Karpas-422 (cell line): ENCODE data around the gene YDJC. TPM values are rescaled to one million over a fixed set of nuclear protein-coding genes. Genes with fewer than 3 reads are reported as not detected.

Experiments used
- DNase-seq: peaks from one replicate; pipeline ENCODE4 v3.0.0-alpha.2; 2015
- H2AFZ ChIP-seq: fragments of 200-600 bp; sonication (generic); 2 replicates; pipeline ENCODE4 v1.6.1; 2014; ENCODE audit warnings: antibody characterized with exemption, low read length, mixed read lengths
- H3K27ac ChIP-seq: fragments of 200-600 bp; sonication (generic); 2 replicates; pipeline ENCODE4 v1.5.1; 2014; ENCODE audit warnings: mild to moderate bottlenecking, low read length, moderate library complexity
- H3K27me3 ChIP-seq: fragments of 200-600 bp; sonication (generic); 2 replicates; pipeline ENCODE4 v1.6.1; 2014; ENCODE audit warnings: low read length, mixed read lengths
- H3K36me3 ChIP-seq: fragments of 200-600 bp; sonication (generic); 2 replicates; pipeline ENCODE4 v1.6.1; 2014; ENCODE audit warnings: low read length, mixed read lengths; ENCODE audit not compliant: insufficient read depth
- H3K4me1 ChIP-seq: fragments of 200-600 bp; sonication (generic); 2 replicates; pipeline ENCODE4 v1.6.1; 2014; ENCODE audit warnings: mild to moderate bottlenecking, low read length, mixed read lengths
- H3K4me2 ChIP-seq: fragments of 200-600 bp; sonication (generic); 2 replicates; pipeline ENCODE4 v1.6.1; 2014; ENCODE audit warnings: low read length, low read depth, mild to moderate bottlenecking; ENCODE audit not compliant: poor library complexity, severe bottlenecking
- H3K4me3 ChIP-seq: fragments of 200-600 bp; sonication (generic); 2 replicates; pipeline ENCODE4 v1.5.1; 2014; ENCODE audit warnings: mild to moderate bottlenecking, antibody characterized with exemption, low read length, mixed read lengths
- H3K79me2 ChIP-seq: fragments of 200-600 bp; sonication (generic); 2 replicates; pipeline ENCODE4 v1.6.1; 2014; ENCODE audit warnings: mild to moderate bottlenecking, low read length, mixed read lengths
- H3K9ac ChIP-seq: fragments of 200-600 bp; sonication (generic); 2 replicates; pipeline ENCODE4 v1.6.0; 2014; ENCODE audit warnings: low read length
- H3K9me2 ChIP-seq: fragments of 200-600 bp; sonication (generic), shearing (Covaris generic); replicated peaks from 2 replicates; pipeline ENCODE4 v1.6.0; 2014; ENCODE audit warnings: mild to moderate bottlenecking, low read length, moderate library complexity; ENCODE audit not compliant: insufficient read depth
- H3K9me3 ChIP-seq: fragments of 300-700, 200-600 bp; sonication (generic); 2 replicates; pipeline ENCODE4 v1.6.1; 2014; ENCODE audit warnings: low read length, mixed read lengths
- H4K20me1 ChIP-seq: fragments of 200-600 bp; sonication (generic); 2 replicates; pipeline ENCODE4 v1.6.1; 2014; ENCODE audit warnings: mild to moderate bottlenecking, antibody characterized with exemption, low read length, low read depth; ENCODE audit not compliant: insufficient read depth
- total RNA-seq: library from RNA; depleted of rRNA; stranded (reverse); fragments of >200 nt; shearing (Covaris generic); gene quantifications from 2 replicates; pipeline ENCODE4 v1.2.3, GENCODE V29; 2014; ENCODE audit warnings: low replicate concordance

YDJC gene
- total RNA-seq, 1 experiment from 2014 or later, result 59.1 TPM

DNA sequence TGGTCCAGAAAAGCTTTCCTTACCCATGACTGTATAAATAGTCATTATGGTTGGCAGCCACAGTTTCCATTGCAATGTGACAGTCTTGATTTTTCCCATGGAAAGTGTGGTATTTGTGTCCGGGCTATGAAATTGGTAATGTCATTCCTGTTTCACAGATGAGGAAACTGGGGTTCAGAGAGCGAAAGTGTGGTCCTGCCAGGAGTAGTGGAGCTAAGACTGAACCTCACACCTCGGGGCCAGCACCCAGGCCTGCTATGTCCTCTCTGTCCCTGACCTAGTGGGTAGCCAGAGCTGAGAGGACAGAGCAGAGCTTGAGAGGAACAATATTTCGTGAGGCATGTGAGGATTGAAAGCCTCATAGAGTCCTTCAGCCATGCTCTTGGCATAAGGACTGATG is 1.2 kb upstream of the YDJC start:
- H3K4me1 ChIP-seq, result peaks cover 35% of the 10 kb centered on the region
- H3K9me2 ChIP-seq, result no peaks in the 10 kb centered on the region
- DNase-seq, result no peak
- H3K9ac ChIP-seq, result no peak overlapping the region
- no peaks in the 10 kb centered on the region for H3K9me3 ChIP-seq
- peaks cover 16% of the 10 kb centered on the region for H3K36me3 ChIP-seq
- H3K4me2 ChIP-seq, result no peak overlapping the region
- H4K20me1 ChIP-seq, result no peaks in the 10 kb centered on the region
- no peak overlapping the region for H2AFZ ChIP-seq
- peaks cover 35% of the 10 kb centered on the region for H3K79me2 ChIP-seq
- H3K27ac ChIP-seq, result no peak overlapping the region
- H3K4me3 ChIP-seq, result no peak overlapping the region
- H3K27me3 ChIP-seq, result no peaks in the 10 kb centered on the region

DNA sequence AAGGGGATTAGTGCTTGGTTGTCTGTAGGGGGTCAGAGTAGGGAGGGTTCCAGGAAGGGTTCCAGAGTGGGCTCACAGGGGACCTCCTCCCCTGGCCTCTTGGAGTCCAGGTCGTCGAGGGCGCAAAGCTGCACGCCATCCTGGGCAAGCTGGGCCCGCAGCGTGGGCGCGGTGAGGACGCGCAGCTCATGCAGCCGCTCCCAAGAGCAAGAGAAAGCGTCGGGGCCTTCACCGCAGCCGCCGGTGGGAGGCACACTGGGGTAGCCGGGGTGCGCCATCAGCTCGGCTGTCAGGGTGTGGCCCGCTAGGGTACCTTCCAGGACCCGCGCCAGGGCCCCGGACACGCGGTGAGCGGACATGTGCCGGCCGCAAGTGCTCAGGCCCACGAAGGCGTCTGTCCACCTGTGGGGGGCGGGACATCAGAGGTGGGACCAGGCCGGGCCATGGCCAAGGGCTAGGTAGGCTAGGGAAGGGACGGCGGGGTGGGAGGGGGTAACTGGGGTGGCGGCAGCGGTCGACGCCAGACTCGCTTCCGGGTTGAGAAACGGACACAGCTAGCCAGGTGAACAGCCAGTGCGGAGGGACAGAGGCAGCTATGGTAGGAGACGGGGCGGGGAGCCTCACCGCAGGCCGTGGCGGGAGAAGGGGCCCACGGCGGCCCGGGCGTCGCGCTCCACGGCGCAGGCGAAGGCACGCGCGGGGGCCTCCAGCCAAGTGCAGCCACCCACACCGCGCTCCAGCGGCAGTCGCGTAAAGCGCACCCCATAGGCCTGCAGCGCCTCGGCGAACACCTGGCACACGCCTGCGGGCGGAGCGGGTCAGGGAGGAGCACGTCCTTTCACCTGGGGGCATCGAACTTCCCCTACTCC is 1.2 kb downstream of the YDJC start:
- H3K4me3 ChIP-seq, result peak overlapping the region; percentile 85
- H3K4me1 ChIP-seq, result peaks cover 52% of the 10 kb centered on the region
- peak overlapping the region; percentile 96 for H3K9ac ChIP-seq
- H3K79me2 ChIP-seq, result peaks cover 39% of the 10 kb centered on the region
- no peaks in the 10 kb centered on the region for H3K9me2 ChIP-seq
- peaks cover 16% of the 10 kb centered on the region for H4K20me1 ChIP-seq
- no peak for DNase-seq
- no peak overlapping the region for H2AFZ ChIP-seq
- H3K4me2 ChIP-seq, result peak overlapping the region; percentile 77
- no peaks in the 10 kb centered on the region for H3K9me3 ChIP-seq
- peak overlapping the region; percentile 89; the same call in 1 of the 2 replicates for H3K27ac ChIP-seq
- no peaks in the 10 kb centered on the region for H3K27me3 ChIP-seq
- H3K36me3 ChIP-seq, result peaks cover 16% of the 10 kb centered on the region

- no peak overlapping the region for H3K27ac ChIP-seq
Observed at GRCh38 chr22:21626735-21627469, 2.9 kb downstream of the YDJC start.

DNA sequence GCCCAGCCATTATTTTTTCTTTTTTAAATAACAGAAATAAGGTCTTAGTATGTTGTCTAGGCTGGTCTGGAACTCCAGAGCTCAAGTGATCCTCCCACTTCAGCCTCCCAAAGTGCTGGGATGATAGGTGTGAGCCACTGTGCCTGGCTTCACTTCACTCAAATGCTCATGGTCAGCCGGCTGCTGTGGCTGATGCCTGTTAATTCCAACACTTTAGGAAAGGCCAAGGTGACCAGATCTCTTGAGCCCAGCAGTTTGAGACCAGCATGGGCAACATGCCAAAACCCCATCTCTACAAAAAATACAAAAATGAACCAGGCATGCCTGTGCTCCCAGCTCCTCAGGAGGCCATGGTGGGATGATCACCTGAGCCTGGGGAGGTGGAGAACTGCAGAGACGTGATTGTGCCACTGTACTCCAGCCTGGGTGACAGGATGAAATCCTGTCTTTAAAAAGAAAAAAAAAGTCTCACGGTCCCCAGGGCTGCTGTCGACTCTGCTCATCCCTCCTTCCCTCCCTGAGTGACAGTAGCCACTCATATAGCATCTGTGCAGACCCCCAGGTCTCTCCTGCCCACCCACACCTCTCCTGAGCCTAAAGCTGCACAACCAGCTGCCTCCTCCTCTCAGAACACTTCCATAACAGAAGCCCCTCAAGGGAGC is 3.6 kb downstream of the YDJC start:
- Histone ChIP-seq H3K9ac (no peak overlapping the region), H2AFZ (no peak overlapping the region), H3K27me3 (no peaks in the 10 kb centered on the region), H4K20me1 (peaks cover 24% of the 10 kb centered on the region), H3K4me1 (peaks cover 52% of the 10 kb centered on the region), H3K9me3 (no peaks in the 10 kb centered on the region), H3K4me3 (no peak overlapping the region), H3K9me2 (no peaks in the 10 kb centered on the region), H3K36me3 (peaks cover 21% of the 10 kb centered on the region), H3K79me2 (peaks cover 55% of the 10 kb centered on the region), H3K4me2 (no peak overlapping the region), H3K27ac (no peak overlapping the region)
- peak; percentile 43 for DNase-seq

More at GRCh38 chr22:21626735-21627469, 2.9 kb downstream of the YDJC start:
- Histone ChIP-seq H3K79me2 (peaks cover 53% of the 10 kb centered on the region), H3K4me1 (peaks cover 52% of the 10 kb centered on the region), H3K36me3 (peaks cover 21% of the 10 kb centered on the region), H3K4me3 (no peak overlapping the region), H3K9ac (0 out of 2 replicates have a peak overlapping the region, but pooled peaks have one; percentile 1), H3K9me3 (no peaks in the 10 kb centered on the region), H2AFZ (no peak overlapping the region), H3K4me2 (peak overlapping the region; percentile 6), H3K9me2 (no peaks in the 10 kb centered on the region), H4K20me1 (peaks cover 23% of the 10 kb centered on the region), H3K27me3 (no peaks in the 10 kb centered on the region)
- no peak for DNase-seq

DNA sequence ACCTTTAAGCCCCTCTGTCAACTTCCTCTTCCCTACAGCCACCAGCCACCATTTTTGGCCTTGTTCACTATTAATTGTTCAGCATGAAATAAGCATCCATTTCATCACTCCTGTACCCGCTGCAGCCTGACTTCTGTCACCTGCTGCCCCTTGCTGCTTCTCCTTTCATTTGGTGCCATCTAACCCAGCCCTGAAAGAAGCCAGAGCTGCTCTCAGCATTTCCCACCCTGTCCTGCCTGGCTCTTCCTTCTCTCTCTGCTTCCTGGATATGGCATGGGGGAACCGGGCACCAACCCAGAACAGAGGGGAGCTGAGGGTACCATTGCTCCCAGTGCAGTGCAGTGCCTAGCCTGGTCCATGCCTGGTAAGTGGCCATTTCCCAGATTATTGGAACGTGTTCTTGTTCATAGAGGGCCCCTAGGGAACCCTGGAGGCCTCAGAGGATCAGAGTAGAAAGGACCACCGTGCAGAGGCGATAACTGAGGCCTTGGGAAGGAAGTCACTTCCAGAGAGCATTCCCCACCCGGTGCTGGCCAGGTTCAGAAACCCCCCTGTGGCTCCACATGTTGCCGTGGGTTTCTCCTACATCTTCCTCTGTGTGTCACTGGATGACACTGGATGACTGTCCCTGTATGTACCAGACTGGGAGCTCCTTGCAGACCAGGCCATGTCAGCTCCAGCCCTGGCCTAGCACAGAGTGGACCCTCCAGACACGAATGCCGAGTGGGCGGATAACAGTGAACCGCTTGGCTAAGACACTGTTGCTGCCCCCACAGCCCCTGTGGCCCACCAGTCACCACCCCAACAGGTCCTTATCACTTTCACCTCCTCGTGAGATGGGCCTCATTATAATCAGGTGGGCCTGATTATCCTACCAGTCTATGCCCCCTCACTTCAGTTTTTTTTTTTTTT is 4.7 kb downstream of the YDJC start:
- H2AFZ ChIP-seq, result no peak overlapping the region
- H3K9me2 ChIP-seq, result no peaks in the 10 kb centered on the region
- no peaks in the 10 kb centered on the region for H3K9me3 ChIP-seq
- H3K79me2 ChIP-seq, result peaks cover 65% of the 10 kb centered on the region
- H3K27ac ChIP-seq, result peak overlapping the region; percentile 55
- peaks cover 21% of the 10 kb centered on the region for H3K36me3 ChIP-seq
- H3K27me3 ChIP-seq, result no peaks in the 10 kb centered on the region
- H3K9ac ChIP-seq, result no peak overlapping the region
- H4K20me1 ChIP-seq, result peaks cover 33% of the 10 kb centered on the region
- no peak overlapping the region for H3K4me2 ChIP-seq
- peaks cover 47% of the 10 kb centered on the region for H3K4me1 ChIP-seq
- peak; percentile 62 for DNase-seq
- H3K4me3 ChIP-seq, result no peak overlapping the region

- Histone ChIP-seq H3K9me2 (no peaks in the 10 kb centered on the region), H3K79me2 (peaks cover 69% of the 10 kb centered on the region), H2AFZ (no peak overlapping the region), H3K4me1 (peaks cover 46% of the 10 kb centered on the region), H3K9ac (no peak overlapping the region), H3K27ac (peak overlapping the region; percentile 55), H3K27me3 (no peaks in the 10 kb centered on the region), H3K36me3 (peaks cover 21% of the 10 kb centered on the region), H3K4me3 (no peak overlapping the region), H4K20me1 (peaks cover 36% of the 10 kb centered on the region), H3K9me3 (no peaks in the 10 kb centered on the region), H3K4me2 (no peak overlapping the region)
- peak; percentile 77 for DNase-seq
Observed at GRCh38 chr22:21624120-21624879, 5.5 kb downstream of the YDJC start.

DNA sequence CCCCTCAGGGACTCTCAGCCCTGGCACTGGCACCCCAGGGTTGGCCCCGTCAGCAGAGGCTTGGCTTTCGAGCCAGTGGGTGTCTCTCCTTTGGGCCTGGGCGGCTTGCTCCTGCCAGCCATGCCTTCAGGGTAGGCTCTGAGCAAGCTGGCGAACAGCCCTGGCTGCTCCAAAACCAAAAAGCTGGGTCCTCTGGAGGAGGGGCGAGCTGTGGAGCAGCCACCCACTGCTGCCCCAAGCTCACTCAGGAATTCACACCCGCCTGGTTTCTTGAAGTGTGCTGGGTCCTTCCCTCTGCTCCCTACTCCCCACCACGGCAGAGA is 6.2 kb downstream of the YDJC start:
- Histone ChIP-seq H3K4me1 (peaks cover 40% of the 10 kb centered on the region), H2AFZ (no peak overlapping the region), H3K4me2 (no peak overlapping the region), H3K79me2 (peaks cover 68% of the 10 kb centered on the region), H4K20me1 (peaks cover 36% of the 10 kb centered on the region), H3K36me3 (peaks cover 21% of the 10 kb centered on the region), H3K27ac (no peak overlapping the region), H3K9me2 (no peaks in the 10 kb centered on the region), H3K9me3 (no peaks in the 10 kb centered on the region), H3K27me3 (no peaks in the 10 kb centered on the region), H3K9ac (no peak overlapping the region), H3K4me3 (no peak overlapping the region)
- DNase-seq, result no peak
